Panc1 (cell line): ENCODE results near the gene FPR2. TPM values are rescaled to one million over a fixed set of nuclear protein-coding genes. Genes with fewer than 3 reads are reported as not detected.

Experiments used
- ATAC-seq: fragments of 200-7000 bp; cut with Tn5 transposase; 2 replicates; pipeline ENCODE4 v1.9.1; 2020; ENCODE audit warnings: mild to moderate bottlenecking, moderate library complexity
- BruUV-seq: library from RNA; stranded (reverse); fragments of 400-500 nt; replicated peaks from 2 replicates; lab custom pipeline; 2021; lab: Mats Ljungman, UMichigan
- CTCF ChIA-PET: fragments of 300-600 bp; sonication (Branson Sonifier 250); formaldehyde crosslinking; loops from one replicate; lab custom pipeline; 2022; ENCODE audit warnings: antibody characterized with exemption; lab: Charles Lee
- POLR2A ChIA-PET: fragments of 300-600 bp; sonication (Branson Sonifier 250); formaldehyde crosslinking; loops from one replicate; lab custom pipeline; 2022; ENCODE audit warnings: antibody characterized with exemption; lab: Charles Lee
- DNase-seq: peaks from one replicate; pipeline ENCODE4 v3.0.0-alpha.2; 2010; ENCODE audit warnings: low read depth, low spot score
- H3K27ac ChIP-seq: 2 replicates; pipeline ENCODE4 v1.5.1; 2011; ENCODE audit warnings: mild to moderate bottlenecking, low read length, inconsistent platforms
- H3K27me3 ChIP-seq: fragments of 200-500 bp; sonication (Bioruptor generic); 2 replicates; pipeline ENCODE4 v1.6.0; 2014; ENCODE audit warnings: low read length, inconsistent platforms; ENCODE audit not compliant: control insufficient read depth, insufficient read depth
- H3K36me3 ChIP-seq: fragments of 200-500 bp; sonication (Bioruptor generic); 2 replicates; pipeline ENCODE4 v1.5.1; 2014; ENCODE audit warnings: inconsistent platforms, mild to moderate bottlenecking, low read length, moderate library complexity; ENCODE audit not compliant: control insufficient read depth, insufficient read depth
- H3K4me1 ChIP-seq: 2 replicates; pipeline ENCODE4 v1.5.1; 2011; ENCODE audit warnings: inconsistent platforms, mild to moderate bottlenecking, low read length, moderate library complexity; ENCODE audit not compliant: control insufficient read depth, insufficient read depth
- H3K4me3 ChIP-seq, 2 experiments: 2 replicates each; pipeline ENCODE4 v1.5.1; 2011 to 2012; ENCODE audit warnings: low read depth in 2 of 2, low read length in 2 of 2, mild to moderate bottlenecking in 2 of 2, inconsistent platforms in 1 of 2, moderate library complexity in 1 of 2
- H3K9me3 ChIP-seq: fragments of 200-500 bp; sonication (Bioruptor generic); 2 replicates; pipeline ENCODE4 v1.5.1; 2014; ENCODE audit warnings: low read depth, mild to moderate bottlenecking, inconsistent platforms, low read length, moderate library complexity; ENCODE audit not compliant: control insufficient read depth, insufficient read depth
- POLR2AphosphoS5 ChIP-seq: IDR thresholded peaks from 2 replicates; pipeline ENCODE4 v1.6.1; 2012; ENCODE audit warnings: mild to moderate bottlenecking, low read depth, low read length, moderate library complexity
- SIN3A ChIP-seq: IDR thresholded peaks from 2 replicates; pipeline ENCODE4 v1.6.1; 2012; ENCODE audit warnings: low read depth, mild to moderate bottlenecking, low read length, moderate library complexity, borderline replicate concordance; ENCODE audit not compliant: insufficient read depth
- TCF7L2 ChIP-seq: IDR thresholded peaks from 2 replicates; pipeline ENCODE4 v1.6.1; 2011; ENCODE audit warnings: mild to moderate bottlenecking, low read depth, low read length, inconsistent platforms
- in situ Hi-C: cut with HindIII; loops from 2 replicates; pipeline ENCODE4 v1.10.0; 2016; ENCODE audit warnings: low sequenced_read_pairs, low pct_unique_long_range_greater_than_20kb
- intact Hi-C: fragments of 100-400 bp; cut with micrococcal nuclease; formaldehyde crosslinking; loops from one replicate; pipeline ENCODE4 v1.10.0; 2022; ENCODE audit not compliant: unreplicated experiment
- total RNA-seq: library from RNA; stranded (reverse); gene quantifications from one replicate; pipeline ENCODE4 v1.2.1, GENCODE V29; 2021; ENCODE audit not compliant: unreplicated experiment
- TF ChIP-seq, protein P1 (sequence below): fragments of 450-650 bp; IDR thresholded peaks from 2 replicates; pipeline ENCODE4 v1.5.1; 2017; ENCODE audit warnings: mild to moderate bottlenecking
- TF ChIP-seq, protein P2 (sequence below), 2 experiments: IDR thresholded peaks; 2 replicates each; pipeline ENCODE4 v1.6.1; 2011 to 2012; ENCODE audit warnings: low read depth in 2 of 2, control low read depth in 1 of 2, low read length in 1 of 2, mild to moderate bottlenecking in 1 of 2, moderate library complexity in 1 of 2; ENCODE audit not compliant: insufficient read depth in 1 of 2

Gene FPR2
- total RNA-seq, 1 experiment from 2014 or later = not detected

DNA sequence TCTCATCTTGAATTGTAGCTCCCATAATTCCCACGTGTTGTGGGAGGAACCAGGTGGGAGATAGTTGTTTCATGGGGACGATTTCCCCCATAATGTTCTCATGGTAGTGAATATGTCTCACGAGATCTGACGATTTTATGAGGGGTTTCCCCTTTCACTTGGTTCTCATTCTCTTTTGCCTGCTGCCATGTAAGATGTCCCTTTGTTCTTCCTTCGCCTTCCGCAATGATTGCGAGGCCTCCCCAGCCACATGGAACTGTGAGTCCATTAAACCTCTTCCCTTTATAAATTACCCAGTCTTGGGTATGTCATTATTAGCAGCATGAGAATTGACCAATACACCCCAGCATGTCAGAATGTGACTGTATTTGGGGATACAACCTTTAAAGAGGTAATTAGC, 5.4 kb upstream of the FPR2 start:
- Histone ChIP-seq H3K27me3 (no peaks in the 10 kb centered on the region), H3K9me3 (no peaks in the 10 kb centered on the region), H3K4me1 (no peaks in the 10 kb centered on the region), H3K4me3 (no peak overlapping the region), H3K27ac (no peak overlapping the region), H3K36me3 (no peaks in the 10 kb centered on the region)
- ChIA-PET POLR2A (no interaction called here), CTCF (no interaction called here)
- TF ChIP-seq TCF7L2 = no peak
- DNase-seq = no peak
- in situ Hi-C loops (no loop called here), intact Hi-C loops (no loop called here)
- ATAC-seq = no peak
- no TSS peak for BruUV-seq

DNA sequence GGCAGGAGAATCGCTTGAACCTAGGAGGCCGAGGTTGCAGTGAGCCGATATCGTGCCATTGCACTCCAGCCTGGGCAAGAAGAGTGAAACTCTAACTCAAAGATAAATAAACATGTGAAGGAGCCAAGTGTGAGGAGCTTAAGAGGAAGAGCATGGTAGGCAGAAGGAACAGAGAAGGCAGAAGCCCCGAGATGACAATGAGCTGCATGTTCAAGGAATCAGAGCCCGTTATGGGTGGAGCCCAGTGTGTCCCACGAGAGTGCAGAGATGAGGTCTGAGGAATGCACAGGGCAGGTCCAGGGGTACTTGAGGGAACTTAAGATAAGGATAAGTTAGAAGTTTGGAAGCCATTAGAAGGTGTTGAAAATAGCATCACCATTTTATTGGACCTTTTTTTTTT, 716 bp downstream of the FPR2 start:
- DNase-seq = no peak
- no peaks in the 10 kb centered on the region for H3K9me3 ChIP-seq
- in situ Hi-C loops = no loop called here
- H3K4me1 ChIP-seq = no peaks in the 10 kb centered on the region
- no TSS peak for BruUV-seq
- POLR2A ChIA-PET = no interaction called here
- no peak overlapping the region for H3K27ac ChIP-seq
- no peak for ATAC-seq
- TF ChIP-seq, protein P1, sequence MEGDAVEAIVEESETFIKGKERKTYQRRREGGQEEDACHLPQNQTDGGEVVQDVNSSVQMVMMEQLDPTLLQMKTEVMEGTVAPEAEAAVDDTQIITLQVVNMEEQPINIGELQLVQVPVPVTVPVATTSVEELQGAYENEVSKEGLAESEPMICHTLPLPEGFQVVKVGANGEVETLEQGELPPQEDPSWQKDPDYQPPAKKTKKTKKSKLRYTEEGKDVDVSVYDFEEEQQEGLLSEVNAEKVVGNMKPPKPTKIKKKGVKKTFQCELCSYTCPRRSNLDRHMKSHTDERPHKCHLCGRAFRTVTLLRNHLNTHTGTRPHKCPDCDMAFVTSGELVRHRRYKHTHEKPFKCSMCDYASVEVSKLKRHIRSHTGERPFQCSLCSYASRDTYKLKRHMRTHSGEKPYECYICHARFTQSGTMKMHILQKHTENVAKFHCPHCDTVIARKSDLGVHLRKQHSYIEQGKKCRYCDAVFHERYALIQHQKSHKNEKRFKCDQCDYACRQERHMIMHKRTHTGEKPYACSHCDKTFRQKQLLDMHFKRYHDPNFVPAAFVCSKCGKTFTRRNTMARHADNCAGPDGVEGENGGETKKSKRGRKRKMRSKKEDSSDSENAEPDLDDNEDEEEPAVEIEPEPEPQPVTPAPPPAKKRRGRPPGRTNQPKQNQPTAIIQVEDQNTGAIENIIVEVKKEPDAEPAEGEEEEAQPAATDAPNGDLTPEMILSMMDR = no peak
- TF ChIP-seq SIN3A (no peak), TCF7L2 (no peak), POLR2AphosphoS5 (no peak)
- TF ChIP-seq, protein P2, sequence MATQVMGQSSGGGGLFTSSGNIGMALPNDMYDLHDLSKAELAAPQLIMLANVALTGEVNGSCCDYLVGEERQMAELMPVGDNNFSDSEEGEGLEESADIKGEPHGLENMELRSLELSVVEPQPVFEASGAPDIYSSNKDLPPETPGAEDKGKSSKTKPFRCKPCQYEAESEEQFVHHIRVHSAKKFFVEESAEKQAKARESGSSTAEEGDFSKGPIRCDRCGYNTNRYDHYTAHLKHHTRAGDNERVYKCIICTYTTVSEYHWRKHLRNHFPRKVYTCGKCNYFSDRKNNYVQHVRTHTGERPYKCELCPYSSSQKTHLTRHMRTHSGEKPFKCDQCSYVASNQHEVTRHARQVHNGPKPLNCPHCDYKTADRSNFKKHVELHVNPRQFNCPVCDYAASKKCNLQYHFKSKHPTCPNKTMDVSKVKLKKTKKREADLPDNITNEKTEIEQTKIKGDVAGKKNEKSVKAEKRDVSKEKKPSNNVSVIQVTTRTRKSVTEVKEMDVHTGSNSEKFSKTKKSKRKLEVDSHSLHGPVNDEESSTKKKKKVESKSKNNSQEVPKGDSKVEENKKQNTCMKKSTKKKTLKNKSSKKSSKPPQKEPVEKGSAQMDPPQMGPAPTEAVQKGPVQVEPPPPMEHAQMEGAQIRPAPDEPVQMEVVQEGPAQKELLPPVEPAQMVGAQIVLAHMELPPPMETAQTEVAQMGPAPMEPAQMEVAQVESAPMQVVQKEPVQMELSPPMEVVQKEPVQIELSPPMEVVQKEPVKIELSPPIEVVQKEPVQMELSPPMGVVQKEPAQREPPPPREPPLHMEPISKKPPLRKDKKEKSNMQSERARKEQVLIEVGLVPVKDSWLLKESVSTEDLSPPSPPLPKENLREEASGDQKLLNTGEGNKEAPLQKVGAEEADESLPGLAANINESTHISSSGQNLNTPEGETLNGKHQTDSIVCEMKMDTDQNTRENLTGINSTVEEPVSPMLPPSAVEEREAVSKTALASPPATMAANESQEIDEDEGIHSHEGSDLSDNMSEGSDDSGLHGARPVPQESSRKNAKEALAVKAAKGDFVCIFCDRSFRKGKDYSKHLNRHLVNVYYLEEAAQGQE (IDR thresholded peaks at IDR 0.05; ENCODE audit: insufficient read depth in 1 of 2, low read depth in 2 of 2, low read length in 1 of 2) = no peak
- intact Hi-C loops = no loop called here
- CTCF ChIA-PET = no interaction called here
- no peaks in the 10 kb centered on the region for H3K36me3 ChIP-seq
- H3K27me3 ChIP-seq = no peaks in the 10 kb centered on the region; the same call in 1 of the 2 replicates
- H3K4me3 ChIP-seq = no peak overlapping the region

DNA sequence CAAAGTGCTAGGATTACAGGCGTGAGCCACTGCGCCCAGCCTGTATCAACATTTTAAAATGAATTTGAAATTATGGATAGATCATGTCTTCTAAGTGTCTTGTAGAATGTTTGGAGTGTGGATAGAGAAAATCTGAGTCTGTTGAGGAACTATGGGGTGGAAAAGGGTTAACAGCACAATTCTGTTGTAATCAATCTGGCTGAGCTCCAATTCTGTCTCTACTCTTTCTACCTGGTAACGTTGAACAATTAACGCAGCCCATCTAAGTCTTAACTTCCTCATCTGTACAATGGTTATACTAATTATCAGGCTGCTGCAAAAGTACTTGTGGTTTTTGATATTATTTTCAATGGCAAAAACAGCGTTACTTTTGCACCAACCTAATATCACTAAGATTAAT, 4.1 kb downstream of the FPR2 start:
- no TSS peak for BruUV-seq
- no peaks in the 10 kb centered on the region; the same call in 1 of the 2 replicates for H3K27me3 ChIP-seq
- POLR2A ChIA-PET = no interaction called here

More for the DNA sequence above, 4.1 kb downstream of the FPR2 start:
- ATAC-seq = no peak
- in situ Hi-C loops (no loop called here), intact Hi-C loops (no loop called here)
- Histone ChIP-seq H3K4me3 (no peak overlapping the region), H3K9me3 (no peaks in the 10 kb centered on the region), H3K27ac (no peak overlapping the region), H3K4me1 (no peaks in the 10 kb centered on the region), H3K36me3 (no peaks in the 10 kb centered on the region)
- CTCF ChIA-PET = no interaction called here
- TF ChIP-seq POLR2AphosphoS5 (no peak), SIN3A (no peak), TCF7L2 (no peak)
- TF ChIP-seq, protein P2 (IDR thresholded peaks at IDR 0.05; ENCODE audit: insufficient read depth in 1 of 2, low read depth in 2 of 2, low read length in 1 of 2) = no peak
- TF ChIP-seq, protein P1 = no peak
- no peak for DNase-seq
